HG03045 (cell line): ENCODE data around the gene PRSS8.

ENCODE experiments used
- ATAC-seq: cut with Tn5 transposase; IDR thresholded peaks from one replicate; pipeline ENCODE4 v1.9.1; 2021; ENCODE audit warnings: mild to moderate bottlenecking, moderate library complexity; ENCODE audit not compliant: unreplicated experiment

Gene PRSS8

DNA sequence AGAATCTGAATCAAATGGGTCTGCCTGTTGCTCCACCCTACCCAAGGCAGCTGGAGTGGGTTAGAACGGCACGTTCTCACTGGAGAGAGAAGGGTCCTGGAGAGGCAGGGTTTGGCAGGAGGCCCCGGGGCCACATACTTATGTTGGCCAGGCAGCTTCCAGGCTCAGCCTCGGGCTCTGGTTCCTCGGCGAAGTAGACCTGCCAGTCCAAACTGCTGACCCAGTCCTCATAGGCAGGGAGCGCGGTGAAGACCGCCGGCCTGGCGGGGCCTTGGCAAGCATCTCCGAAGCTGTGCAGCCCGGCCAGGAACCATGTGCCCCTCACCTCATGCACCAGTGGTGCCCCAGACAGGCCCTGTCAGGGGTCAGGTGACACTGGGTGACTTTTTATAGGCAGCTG, 51.5 kb downstream of the PRSS8 start:
- no peak for ATAC-seq

DNA sequence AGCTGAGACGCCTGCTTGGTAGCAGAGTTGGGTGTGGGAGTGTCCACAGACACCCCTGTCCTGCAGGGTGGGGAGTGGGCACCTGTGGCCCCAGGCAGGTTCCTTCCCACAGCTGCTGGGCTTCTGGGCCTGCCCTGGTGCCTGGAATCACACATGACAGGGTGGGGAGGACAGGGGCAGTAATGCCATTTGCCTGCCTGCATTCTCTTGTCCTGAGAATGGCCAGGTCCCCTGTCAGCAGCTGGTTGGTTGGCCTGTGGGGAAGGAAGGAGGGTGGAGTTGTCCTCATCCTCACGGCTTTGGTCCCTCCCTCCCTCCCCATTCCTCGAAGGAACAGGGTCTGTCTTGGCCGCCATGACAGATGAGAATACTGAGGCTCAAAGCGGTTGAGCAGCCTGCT, 52.0 kb downstream of the PRSS8 start:
- ATAC-seq, result no peak

DNA sequence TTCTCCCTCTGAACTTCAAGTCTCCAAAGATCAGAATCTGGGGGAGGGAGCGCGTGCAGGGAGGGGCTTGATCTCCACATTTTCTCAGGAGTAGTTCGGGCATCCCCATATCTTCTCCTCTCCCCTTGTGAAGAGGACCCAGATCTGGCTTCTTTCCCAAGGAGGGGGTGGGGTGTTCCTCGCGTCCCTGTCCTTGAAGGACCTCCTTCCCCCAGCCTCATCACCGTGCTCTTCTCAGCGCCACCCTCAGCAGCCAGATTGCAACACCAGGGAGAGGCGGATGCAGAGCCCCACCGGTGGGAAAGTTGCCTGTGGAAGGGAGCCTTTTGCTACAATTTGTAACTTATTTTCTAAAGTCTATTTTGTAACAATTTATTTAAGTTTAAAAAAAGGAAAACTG, 52.4 kb downstream of the PRSS8 start:
- ATAC-seq, result no peak

DNA sequence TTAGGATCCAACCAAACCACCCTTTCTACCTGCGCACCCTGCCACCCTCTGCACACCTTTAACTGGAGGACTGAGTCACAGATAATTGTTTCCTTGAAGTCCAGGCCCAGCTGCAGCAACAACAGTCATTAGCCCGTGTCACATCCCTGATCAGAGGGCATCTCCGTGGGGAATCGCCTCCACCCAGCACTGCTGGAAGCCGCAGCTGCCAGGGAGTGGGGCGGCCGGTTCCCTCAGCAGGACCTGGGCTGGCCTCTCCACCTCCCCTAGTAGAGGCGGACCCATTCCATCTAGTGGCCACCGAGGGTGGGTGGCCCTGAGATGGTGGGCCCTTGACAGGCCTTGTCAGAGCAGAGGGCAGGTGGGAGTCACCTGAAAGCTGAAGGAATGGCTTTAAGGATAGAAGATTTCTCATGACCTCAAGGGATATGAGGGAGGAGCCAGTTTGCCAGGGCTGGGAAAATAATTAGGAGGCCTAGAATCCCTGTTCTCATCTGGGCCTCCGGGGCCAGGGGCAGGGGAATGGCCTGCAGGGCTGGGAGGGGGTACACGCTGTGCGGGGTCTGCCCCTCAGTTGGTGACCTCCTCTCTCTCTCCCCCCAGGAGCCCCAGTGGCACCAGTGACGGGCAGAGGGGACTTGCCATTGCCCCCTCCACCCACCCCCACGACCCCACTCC, 53.0 kb downstream of the PRSS8 start:
- ATAC-seq, result no peak
